ENCODE measurements around the gene ZKSCAN8.

DNA sequence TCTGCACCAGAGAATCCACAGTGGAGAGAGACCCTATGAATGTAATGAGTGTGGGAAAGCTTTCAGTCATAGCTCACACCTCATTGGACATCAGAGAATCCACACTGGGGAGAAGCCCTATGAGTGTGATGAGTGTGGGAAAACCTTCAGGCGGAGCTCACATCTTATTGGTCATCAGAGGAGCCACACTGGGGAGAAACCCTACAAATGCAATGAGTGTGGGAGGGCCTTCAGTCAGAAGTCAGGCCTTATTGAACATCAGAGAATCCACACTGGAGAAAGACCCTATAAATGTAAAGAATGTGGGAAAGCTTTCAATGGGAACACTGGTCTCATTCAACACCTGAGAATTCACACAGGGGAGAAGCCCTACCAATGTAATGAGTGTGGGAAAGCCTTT, 11.9 kb downstream of the ZKSCAN8 start:
- TF ChIP-seq, protein P1, sequence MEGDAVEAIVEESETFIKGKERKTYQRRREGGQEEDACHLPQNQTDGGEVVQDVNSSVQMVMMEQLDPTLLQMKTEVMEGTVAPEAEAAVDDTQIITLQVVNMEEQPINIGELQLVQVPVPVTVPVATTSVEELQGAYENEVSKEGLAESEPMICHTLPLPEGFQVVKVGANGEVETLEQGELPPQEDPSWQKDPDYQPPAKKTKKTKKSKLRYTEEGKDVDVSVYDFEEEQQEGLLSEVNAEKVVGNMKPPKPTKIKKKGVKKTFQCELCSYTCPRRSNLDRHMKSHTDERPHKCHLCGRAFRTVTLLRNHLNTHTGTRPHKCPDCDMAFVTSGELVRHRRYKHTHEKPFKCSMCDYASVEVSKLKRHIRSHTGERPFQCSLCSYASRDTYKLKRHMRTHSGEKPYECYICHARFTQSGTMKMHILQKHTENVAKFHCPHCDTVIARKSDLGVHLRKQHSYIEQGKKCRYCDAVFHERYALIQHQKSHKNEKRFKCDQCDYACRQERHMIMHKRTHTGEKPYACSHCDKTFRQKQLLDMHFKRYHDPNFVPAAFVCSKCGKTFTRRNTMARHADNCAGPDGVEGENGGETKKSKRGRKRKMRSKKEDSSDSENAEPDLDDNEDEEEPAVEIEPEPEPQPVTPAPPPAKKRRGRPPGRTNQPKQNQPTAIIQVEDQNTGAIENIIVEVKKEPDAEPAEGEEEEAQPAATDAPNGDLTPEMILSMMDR (IDR thresholded peaks at IDR 0.05; ENCODE audit: low read depth, low read length, poor library complexity, severe bottlenecking), result no peak
- TF ChIP-seq EZH2phosphoT487 (IDR thresholded peaks at IDR 0.05; ENCODE audit: borderline replicate concordance, low read length), result no peak

All from DOHH2 (cell line).